SHP77 treated with DMSO at 0.1 percent for 48 hours (cell line): ENCODE results near the gene IFNA5.

Source experiments
- DNase-seq: peaks from one replicate; lab custom pipeline; 2025; lab: John Stamatoyannopoulos, UW

Gene IFNA5

GRCh38 chr9:21294364-21294774 is 10.7 kb downstream of the IFNA5 start:
- no peak for DNase-seq

- no peak for DNase-seq
Observed at GRCh38 chr9:21289848-21290247, 15.3 kb downstream of the IFNA5 start.

- no peak for DNase-seq
Observed at GRCh38 chr9:21287280-21287679, 17.8 kb downstream of the IFNA5 start.

GRCh38 chr9:21286659-21287058 is 18.5 kb downstream of the IFNA5 start:
- DNase-seq = no peak

- no peak for DNase-seq
Observed at GRCh38 chr9:21286099-21286498, 19.0 kb downstream of the IFNA5 start.

- no peak for DNase-seq
Observed at GRCh38 chr9:21281275-21281674, 23.8 kb downstream of the IFNA5 start.

GRCh38 chr9:21268347-21268657 is 36.8 kb downstream of the IFNA5 start:
- DNase-seq = no peak

GRCh38 chr9:21267485-21268346 is 37.4 kb downstream of the IFNA5 start:
- no peak for DNase-seq

- no peak for DNase-seq
Observed at GRCh38 chr9:21266733-21267484, 38.2 kb downstream of the IFNA5 start.

- DNase-seq = no peak
Observed at GRCh38 chr9:21265421-21266189, 39.5 kb downstream of the IFNA5 start.

- no peak for DNase-seq
Observed at GRCh38 chr9:21255538-21256212, 49.4 kb downstream of the IFNA5 start.
